ENCODE results near the gene PROK1. TPM values are rescaled to one million over a fixed set of nuclear protein-coding genes. Genes with fewer than 3 reads are reported as not detected.

PROK1 gene
- total RNA-seq, 1 experiment from 2014 or later: 1.6 TPM

- no peak for DNase-seq (ENCODE audit: low read depth)
Observed at GRCh38 chr1:110465038-110465813, 14.3 kb downstream of the PROK1 start.

GRCh38 chr1:110465814-110466380 is 14.9 kb downstream of the PROK1 start:
- no peak for DNase-seq (ENCODE audit: low read depth)

- no peak for DNase-seq (ENCODE audit: low read depth)
Observed at GRCh38 chr1:110466646-110467280, 15.8 kb downstream of the PROK1 start.

- DNase-seq (ENCODE audit: low read depth): no peak
Observed at GRCh38 chr1:110471131-110471530, 20.2 kb downstream of the PROK1 start.

- DNase-seq (ENCODE audit: low read depth): no peak
Observed at GRCh38 chr1:110472546-110472945, 21.6 kb downstream of the PROK1 start.

GRCh38 chr1:110474444-110474843 is 23.5 kb downstream of the PROK1 start:
- no peak for DNase-seq (ENCODE audit: low read depth)

GRCh38 chr1:110475362-110476027 is 24.5 kb downstream of the PROK1 start:
- DNase-seq (ENCODE audit: low read depth): no peak

- DNase-seq (ENCODE audit: low read depth): peak; percentile 37
Observed at GRCh38 chr1:110476028-110476765, 25.2 kb downstream of the PROK1 start.

- DNase-seq (ENCODE audit: low read depth): peak; percentile 88
Observed at GRCh38 chr1:110477041-110477440, 26.1 kb downstream of the PROK1 start.

GRCh38 chr1:110477445-110477957 is 26.6 kb downstream of the PROK1 start:
- DNase-seq (ENCODE audit: low read depth): peak; percentile 28

- DNase-seq (ENCODE audit: low read depth): no peak
Observed at GRCh38 chr1:110477967-110478640, 27.2 kb downstream of the PROK1 start.

GRCh38 chr1:110478886-110479285 is 27.9 kb downstream of the PROK1 start:
- DNase-seq (ENCODE audit: low read depth): no peak

GRCh38 chr1:110480356-110481096 is 29.6 kb downstream of the PROK1 start:
- DNase-seq (ENCODE audit: low read depth): no peak

- no peak for DNase-seq (ENCODE audit: low read depth)
Observed at GRCh38 chr1:110481968-110482623, 31.1 kb downstream of the PROK1 start.

- no peak for DNase-seq (ENCODE audit: low read depth)
Observed at GRCh38 chr1:110482662-110483307, 31.8 kb downstream of the PROK1 start.

- no peak for DNase-seq (ENCODE audit: low read depth)
Observed at GRCh38 chr1:110483308-110483685, 32.3 kb downstream of the PROK1 start.

- DNase-seq (ENCODE audit: low read depth): no peak
Observed at GRCh38 chr1:110484801-110485200, 33.9 kb downstream of the PROK1 start.

GRCh38 chr1:110485725-110486124 is 34.8 kb downstream of the PROK1 start:
- DNase-seq (ENCODE audit: low read depth): no peak

- no peak for DNase-seq (ENCODE audit: low read depth)
Observed at GRCh38 chr1:110487726-110488125, 36.8 kb downstream of the PROK1 start.
